Astrocyte (in vitro differentiated cells and primary cell): ENCODE measurements around the gene BICRA. TPM values are rescaled to one million over a fixed set of nuclear protein-coding genes. Genes with fewer than 3 reads are reported as not detected.

Experiments used
- DNase-seq: peaks from one replicate; pipeline ENCODE4 v3.0.0-alpha.2; 2010; ENCODE audit warnings: low read depth
- FAIRE-seq: peaks from 2 replicates; lab custom pipeline; 2011; peaks lifted over from hg19 to GRCh38; lab: Jason Lieb, UNC
- H2AFZ ChIP-seq: 2 replicates; pipeline ENCODE4 v1.6.0; 2012; ENCODE audit warnings: low read depth, low read length, inconsistent platforms
- H3K27ac ChIP-seq: 2 replicates; pipeline ENCODE4 v1.5.1; 2011; ENCODE audit warnings: low read depth, low read length, inconsistent platforms
- H3K27me3 ChIP-seq: 2 replicates; pipeline ENCODE4 v1.6.0; 2011; ENCODE audit warnings: low read length, inconsistent platforms; ENCODE audit not compliant: insufficient read depth
- H3K36me3 ChIP-seq: 2 replicates; pipeline ENCODE4 v1.5.1; 2011; ENCODE audit warnings: low read length, inconsistent platforms; ENCODE audit not compliant: insufficient read depth
- H3K4me1 ChIP-seq: 2 replicates; pipeline ENCODE4 v1.5.1; 2011; ENCODE audit warnings: low read length, inconsistent platforms; ENCODE audit not compliant: insufficient read depth
- H3K4me2 ChIP-seq: 2 replicates; pipeline ENCODE4 v1.6.0; 2012; ENCODE audit warnings: low read length, inconsistent platforms
- H3K4me3 ChIP-seq: 2 replicates; pipeline ENCODE4 v1.5.1; 2011; ENCODE audit warnings: low read depth, mild to moderate bottlenecking, low read length, inconsistent platforms; ENCODE audit not compliant: insufficient read depth
- H3K79me2 ChIP-seq: 2 replicates; pipeline ENCODE4 v1.6.0; 2012; ENCODE audit warnings: mild to moderate bottlenecking, low read length, inconsistent platforms; ENCODE audit not compliant: insufficient read depth
- H3K9ac ChIP-seq: 2 replicates; pipeline ENCODE4 v1.6.0; 2012; ENCODE audit warnings: mild to moderate bottlenecking, low read length, inconsistent platforms
- H3K9me3 ChIP-seq: 2 replicates; pipeline ENCODE4 v1.5.1; 2012; ENCODE audit warnings: low read depth, mild to moderate bottlenecking, low read length, inconsistent platforms; ENCODE audit not compliant: insufficient read depth
- H4K20me1 ChIP-seq: 2 replicates; pipeline ENCODE4 v1.6.0; 2012; ENCODE audit warnings: low read length, inconsistent platforms; ENCODE audit not compliant: insufficient read depth
- H3K27ac Mint-ChIP-seq: one replicate; pipeline ENCODE4 v1.8.0; 2021; ENCODE audit warnings: mild to moderate bottlenecking, mixed read lengths; ENCODE audit not compliant: unreplicated experiment
- H3K27me3 Mint-ChIP-seq: one replicate; pipeline ENCODE4 v1.8.0; 2021; ENCODE audit warnings: low read depth, mixed read lengths; ENCODE audit not compliant: unreplicated experiment
- H3K36me3 Mint-ChIP-seq: one replicate; pipeline ENCODE4 v1.8.0; 2021; ENCODE audit warnings: low read depth, mixed read lengths; ENCODE audit not compliant: unreplicated experiment
- H3K4me1 Mint-ChIP-seq: one replicate; pipeline ENCODE4 v1.8.0; 2021; ENCODE audit warnings: low read depth, mixed read lengths; ENCODE audit not compliant: unreplicated experiment
- H3K4me3 Mint-ChIP-seq: one replicate; pipeline ENCODE4 v1.8.0; 2021; ENCODE audit warnings: mild to moderate bottlenecking, moderate library complexity, mixed read lengths; ENCODE audit not compliant: unreplicated experiment
- H3K9me3 Mint-ChIP-seq: one replicate; pipeline ENCODE4 v1.8.0; 2021; ENCODE audit warnings: mild to moderate bottlenecking, mixed read lengths; ENCODE audit not compliant: unreplicated experiment
- CTCF ChIP-seq: IDR thresholded peaks from 2 replicates; pipeline ENCODE4 v1.5.1; 2011; ENCODE audit warnings: low read depth, mild to moderate bottlenecking, inconsistent platforms, low read length, moderate library complexity; ENCODE audit not compliant: insufficient read depth
- EZH2 ChIP-seq: IDR thresholded peaks from 2 replicates; pipeline ENCODE4 v1.6.1; 2012; ENCODE audit warnings: mild to moderate bottlenecking, low read length, inconsistent platforms; ENCODE audit not compliant: insufficient read depth
- total RNA-seq: library from RNA; stranded (reverse); gene quantifications from 2 replicates; pipeline ENCODE4 v1.2.1, GENCODE V29; 2021

BICRA gene
- total RNA-seq, 1 donor from 2014 or later, result 20.7 TPM

DNA sequence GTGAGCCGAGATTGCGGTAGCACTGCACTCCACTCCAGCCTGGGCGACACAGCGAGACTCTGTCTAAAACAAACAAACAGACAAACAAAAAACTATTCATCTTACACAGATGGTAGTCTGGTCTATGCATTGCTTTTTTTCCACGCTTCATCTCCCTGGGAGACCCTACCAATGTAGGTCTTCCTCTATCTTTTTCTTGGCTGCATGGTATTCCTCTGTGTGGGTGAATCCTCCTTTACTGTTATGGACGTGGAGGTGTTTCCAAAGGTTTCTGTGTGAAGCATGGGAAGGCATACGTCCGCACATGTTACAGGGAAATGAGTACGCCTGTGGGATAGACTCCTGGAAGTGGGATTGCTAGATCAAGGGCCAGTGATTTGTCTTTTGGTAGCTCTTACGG lies 5.6 kb downstream of the BICRA start:
- no peaks in the 10 kb centered on the region for H3K27me3 ChIP-seq
- H3K36me3 ChIP-seq, result no peaks in the 10 kb centered on the region
- TF ChIP-seq EZH2, result no peak
- peaks cover 27% of the 10 kb centered on the region for H3K4me1 ChIP-seq
- Mint-ChIP-seq H3K36me3 (peaks cover 2% of the 10 kb centered on the region), H3K4me1 (peaks cover 27% of the 10 kb centered on the region), H3K27me3 (no peaks in the 10 kb centered on the region), H3K27ac (peak overlapping the region; percentile 42), H3K9me3 (no peaks in the 10 kb centered on the region), H3K4me3 (no peak overlapping the region)
- H2AFZ ChIP-seq, result no peak overlapping the region
- peaks cover 100% of the 10 kb centered on the region for H3K79me2 ChIP-seq
- no peak for FAIRE-seq
- no peaks in the 10 kb centered on the region for H3K9me3 ChIP-seq
- no peak overlapping the region for H3K9ac ChIP-seq
- H4K20me1 ChIP-seq, result peaks cover 87% of the 10 kb centered on the region
- H3K27ac ChIP-seq, result no peak overlapping the region
- no peak overlapping the region for H3K4me2 ChIP-seq
- H3K4me3 ChIP-seq, result no peak overlapping the region
- no peak for DNase-seq

GRCh38 chr19:47615230-47615629 lies 6.3 kb downstream of the BICRA start:
- H3K4me1 ChIP-seq, result peaks cover 27% of the 10 kb centered on the region
- H4K20me1 ChIP-seq, result peaks cover 93% of the 10 kb centered on the region
- no peak overlapping the region for H3K4me2 ChIP-seq
- Mint-ChIP-seq H3K9me3 (no peaks in the 10 kb centered on the region), H3K36me3 (peaks cover 2% of the 10 kb centered on the region), H3K4me1 (peaks cover 34% of the 10 kb centered on the region), H3K4me3 (no peak overlapping the region), H3K27ac (no peak overlapping the region), H3K27me3 (no peaks in the 10 kb centered on the region)
- H3K9ac ChIP-seq, result no peak overlapping the region
- H3K36me3 ChIP-seq, result no peaks in the 10 kb centered on the region
- peaks cover 100% of the 10 kb centered on the region for H3K79me2 ChIP-seq
- FAIRE-seq (no peak), DNase-seq (no peak)
- no peak overlapping the region for H3K27ac ChIP-seq
- H3K9me3 ChIP-seq, result no peaks in the 10 kb centered on the region
- no peaks in the 10 kb centered on the region for H3K27me3 ChIP-seq
- TF ChIP-seq EZH2 (no peak), CTCF (no peak)
- no peak overlapping the region for H3K4me3 ChIP-seq
- no peak overlapping the region for H2AFZ ChIP-seq

DNA sequence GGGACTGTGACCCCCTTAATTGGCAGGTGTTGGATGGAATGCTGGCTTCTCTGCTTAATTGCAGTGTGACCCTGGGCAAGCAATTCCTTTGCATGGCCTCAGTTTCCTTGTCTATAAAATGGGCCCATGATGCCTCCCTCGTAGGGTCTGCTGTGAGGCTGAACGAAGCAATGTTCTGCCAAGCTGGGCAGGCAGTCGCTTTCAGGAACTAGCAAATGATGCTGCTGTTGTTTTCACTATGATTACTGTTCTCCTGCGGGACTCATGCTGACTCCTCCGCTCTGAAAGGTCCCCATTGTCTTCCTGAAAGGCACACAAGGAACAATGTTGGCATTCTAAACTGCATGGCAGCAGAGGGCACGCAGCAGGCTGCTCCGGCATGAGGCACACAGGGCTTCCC lies 6.8 kb downstream of the BICRA start:
- FAIRE-seq, result no peak
- Histone ChIP-seq H3K36me3 (no peaks in the 10 kb centered on the region), H4K20me1 (peaks cover 93% of the 10 kb centered on the region), H3K4me2 (no peak overlapping the region), H3K27me3 (no peaks in the 10 kb centered on the region), H3K4me1 (peaks cover 24% of the 10 kb centered on the region), H3K9me3 (no peaks in the 10 kb centered on the region), H2AFZ (no peak overlapping the region), H3K79me2 (peaks cover 100% of the 10 kb centered on the region), H3K4me3 (no peak overlapping the region), H3K9ac (no peak overlapping the region), H3K27ac (no peak overlapping the region)
- Mint-ChIP-seq H3K36me3 (peaks cover 2% of the 10 kb centered on the region), H3K4me1 (peaks cover 32% of the 10 kb centered on the region), H3K27ac (no peak overlapping the region), H3K4me3 (no peak overlapping the region), H3K27me3 (no peaks in the 10 kb centered on the region), H3K9me3 (no peaks in the 10 kb centered on the region)
- TF ChIP-seq CTCF, result no peak
- TF ChIP-seq EZH2, result no peak
- DNase-seq, result no peak
